Measurements from ENCODE around the gene KIF1A. TPM values are rescaled to one million over a fixed set of nuclear protein-coding genes. Genes with fewer than 3 reads are reported as not detected.

Gene KIF1A
- total and polyA plus RNA-seq, 7 experiments from 2014 or later: 0.24 TPM; not detected in 6

- DNase-seq: no peak
- H3K36me3 Mint-ChIP-seq: no peaks in the 10 kb centered on the region
- H3K27me3 Mint-ChIP-seq: peaks cover 0 to 5% (median 0%) of the 10 kb centered on the region in 5 donors
- Histone ChIP-seq H3K27me3 (ENCODE audit: control insufficient read depth in 2 of 2, insufficient read depth in 2 of 2, low read length in 2 of 2) (no peaks in the 10 kb centered on the region), H3K9me3 (ENCODE audit: control insufficient read depth in 2 of 3, low read length in 3 of 3) (no peaks in the 10 kb centered on the region), H3K4me1 (ENCODE audit: control insufficient read depth in 2 of 2, insufficient read depth in 2 of 2, low read length in 2 of 2) (no peaks in the 10 kb centered on the region), H3K36me3 (ENCODE audit: control insufficient read depth in 2 of 3, insufficient read depth in 3 of 3, low read length in 3 of 3) (no peaks in the 10 kb centered on the region), H3K4me3 (ENCODE audit: low read length) (no peak overlapping the region), H3K27ac (ENCODE audit: low read depth, low read length) (no peak overlapping the region)
- POLR2A ChIA-PET: no interaction called here
- no peak overlapping the region for H3K27ac Mint-ChIP-seq
- intact Hi-C loops (cut with micrococcal nuclease): no loop called here
- H3K4me3 Mint-ChIP-seq: no peak overlapping the region
- ATAC-seq: no peak
- CTCF ChIA-PET: no interaction called here
- no peaks in the 10 kb centered on the region for H3K4me1 Mint-ChIP-seq
- H3K9me3 Mint-ChIP-seq: no peaks in the 10 kb centered on the region
These were observed 94.3 kb downstream of the KIF1A start for GRCh38 chr2:240725671-240726070.

- CTCF ChIA-PET: no interaction called here
- intact Hi-C loops (cut with micrococcal nuclease): no loop called here
- H3K9me3 ChIP-seq (ENCODE audit: control insufficient read depth in 2 of 3, low read length in 3 of 3): no peaks in the 10 kb centered on the region
These were observed 94.8 kb downstream of the KIF1A start for GRCh38 chr2:240725266-240725665.

GRCh38 chr2:240724431-240724830 lies 95.6 kb downstream of the KIF1A start:
- no peak overlapping the region for H3K27ac ChIP-seq (ENCODE audit: low read depth, low read length)
- CTCF ChIA-PET: no interaction called here
- H3K4me3 ChIP-seq (ENCODE audit: low read length): no peak overlapping the region
- POLR2A ChIA-PET: no interaction called here
- Mint-ChIP-seq H3K36me3 (no peaks in the 10 kb centered on the region), H3K4me1 (no peaks in the 10 kb centered on the region), H3K9me3 (no peaks in the 10 kb centered on the region), H3K27me3 (peaks cover 0 to 5% (median 0%) of the 10 kb centered on the region in 5 donors), H3K4me3 (no peak overlapping the region), H3K27ac (peak overlapping the region in 1 of 9 donors; percentile 65)
- intact Hi-C loops (cut with micrococcal nuclease): no loop called here
- DNase-seq (no peak), ATAC-seq (no peak)
- no peaks in the 10 kb centered on the region for H3K27me3 ChIP-seq (ENCODE audit: control insufficient read depth in 2 of 2, insufficient read depth in 2 of 2, low read length in 2 of 2)
- no peaks in the 10 kb centered on the region for H3K36me3 ChIP-seq (ENCODE audit: control insufficient read depth in 2 of 3, insufficient read depth in 3 of 3, low read length in 3 of 3)
- H3K9me3 ChIP-seq (ENCODE audit: control insufficient read depth in 2 of 3, low read length in 3 of 3): no peaks in the 10 kb centered on the region
- no peaks in the 10 kb centered on the region for H3K4me1 ChIP-seq (ENCODE audit: control insufficient read depth in 2 of 2, insufficient read depth in 2 of 2, low read length in 2 of 2)

More at GRCh38 chr2:240725266-240725665, 94.8 kb downstream of the KIF1A start:
- no peaks in the 10 kb centered on the region for H3K27me3 ChIP-seq (ENCODE audit: control insufficient read depth in 2 of 2, insufficient read depth in 2 of 2, low read length in 2 of 2)
- POLR2A ChIA-PET: no interaction called here
- H3K36me3 Mint-ChIP-seq: no peaks in the 10 kb centered on the region
- no peaks in the 10 kb centered on the region for H3K36me3 ChIP-seq (ENCODE audit: control insufficient read depth in 2 of 3, insufficient read depth in 3 of 3, low read length in 3 of 3)
- no peaks in the 10 kb centered on the region for H3K4me1 ChIP-seq (ENCODE audit: control insufficient read depth in 2 of 2, insufficient read depth in 2 of 2, low read length in 2 of 2)
- no peak for ATAC-seq
- no peaks in the 10 kb centered on the region for H3K9me3 Mint-ChIP-seq
- no peak for DNase-seq
- H3K27ac Mint-ChIP-seq: no peak overlapping the region
- H3K4me3 Mint-ChIP-seq: no peak overlapping the region
- H3K27ac ChIP-seq (ENCODE audit: low read depth, low read length): no peak overlapping the region
- H3K27me3 Mint-ChIP-seq: peaks cover 0 to 5% (median 0%) of the 10 kb centered on the region in 5 donors
- H3K4me3 ChIP-seq (ENCODE audit: low read length): no peak overlapping the region
- H3K4me1 Mint-ChIP-seq: no peaks in the 10 kb centered on the region

GRCh38 chr2:240723851-240724250 lies 96.2 kb downstream of the KIF1A start:
- CTCF ChIA-PET: no interaction called here
- no peak overlapping the region for H3K27ac ChIP-seq (ENCODE audit: low read depth, low read length)
- no peaks in the 10 kb centered on the region for H3K36me3 ChIP-seq (ENCODE audit: control insufficient read depth in 2 of 3, insufficient read depth in 3 of 3, low read length in 3 of 3)
- H3K27me3 Mint-ChIP-seq: no peaks in the 10 kb centered on the region
- intact Hi-C loops (cut with micrococcal nuclease): no loop called here
- no peak overlapping the region for H3K27ac Mint-ChIP-seq
- POLR2A ChIA-PET: no interaction called here
- H3K4me1 Mint-ChIP-seq: no peaks in the 10 kb centered on the region
- no peaks in the 10 kb centered on the region for H3K27me3 ChIP-seq (ENCODE audit: control insufficient read depth in 2 of 2, insufficient read depth in 2 of 2, low read length in 2 of 2)
- no peak overlapping the region for H3K4me3 ChIP-seq (ENCODE audit: low read length)
- DNase-seq: no peak
- no peak overlapping the region for H3K4me3 Mint-ChIP-seq
- no peaks in the 10 kb centered on the region for H3K9me3 Mint-ChIP-seq
- H3K4me1 ChIP-seq (ENCODE audit: control insufficient read depth in 2 of 2, insufficient read depth in 2 of 2, low read length in 2 of 2): no peaks in the 10 kb centered on the region
- H3K9me3 ChIP-seq (ENCODE audit: control insufficient read depth in 2 of 3, low read length in 3 of 3): no peaks in the 10 kb centered on the region
- ATAC-seq: no peak
- H3K36me3 Mint-ChIP-seq: no peaks in the 10 kb centered on the region

GRCh38 chr2:240722796-240723735 lies 97.0 kb downstream of the KIF1A start:
- H3K4me1 ChIP-seq (ENCODE audit: control insufficient read depth in 2 of 2, insufficient read depth in 2 of 2, low read length in 2 of 2): no peaks in the 10 kb centered on the region
- DNase-seq (no peak), ATAC-seq (no peak)
- no peaks in the 10 kb centered on the region for H3K9me3 Mint-ChIP-seq
- no peak overlapping the region for H3K27ac ChIP-seq (ENCODE audit: low read depth, low read length)
- intact Hi-C loops (cut with micrococcal nuclease): no loop called here
- H3K36me3 ChIP-seq (ENCODE audit: control insufficient read depth in 2 of 3, insufficient read depth in 3 of 3, low read length in 3 of 3): no peaks in the 10 kb centered on the region
- ChIA-PET CTCF (interaction anchor here (1.0 kb wide), 1 partner anchor 209 kb away, joined by 3 read pairs; no protein-coding TSS in a partner anchor), POLR2A (no interaction called here)
- H3K27me3 Mint-ChIP-seq: no peaks in the 10 kb centered on the region
- H3K27ac Mint-ChIP-seq: no peak overlapping the region
- H3K4me3 ChIP-seq (ENCODE audit: low read length): no peak overlapping the region
- no peaks in the 10 kb centered on the region for H3K9me3 ChIP-seq (ENCODE audit: control insufficient read depth in 2 of 3, low read length in 3 of 3)
- H3K4me3 Mint-ChIP-seq: no peak overlapping the region
- no peaks in the 10 kb centered on the region for H3K27me3 ChIP-seq (ENCODE audit: control insufficient read depth in 2 of 2, insufficient read depth in 2 of 2, low read length in 2 of 2)
- H3K4me1 Mint-ChIP-seq: no peaks in the 10 kb centered on the region
- H3K36me3 Mint-ChIP-seq: no peaks in the 10 kb centered on the region

GRCh38 chr2:240722376-240722775 lies 97.6 kb downstream of the KIF1A start:
- ChIA-PET CTCF (interaction anchor here (1.0 kb wide), 1 partner anchor 208 kb away, joined by 3 read pairs; no protein-coding TSS in a partner anchor), POLR2A (no interaction called here)
- Histone ChIP-seq H3K4me1 (ENCODE audit: control insufficient read depth in 2 of 2, insufficient read depth in 2 of 2, low read length in 2 of 2) (no peaks in the 10 kb centered on the region), H3K36me3 (ENCODE audit: control insufficient read depth in 2 of 3, insufficient read depth in 3 of 3, low read length in 3 of 3) (no peaks in the 10 kb centered on the region), H3K9me3 (ENCODE audit: control insufficient read depth in 2 of 3, low read length in 3 of 3) (no peaks in the 10 kb centered on the region), H3K4me3 (ENCODE audit: low read length) (no peak overlapping the region), H3K27ac (ENCODE audit: low read depth, low read length) (no peak overlapping the region), H3K27me3 (ENCODE audit: control insufficient read depth in 2 of 2, insufficient read depth in 2 of 2, low read length in 2 of 2) (no peaks in the 10 kb centered on the region)
- no peak overlapping the region for H3K4me3 Mint-ChIP-seq
- no peaks in the 10 kb centered on the region for H3K36me3 Mint-ChIP-seq
- ATAC-seq: no peak
- no peak overlapping the region for H3K27ac Mint-ChIP-seq
- H3K4me1 Mint-ChIP-seq: no peaks in the 10 kb centered on the region
- H3K27me3 Mint-ChIP-seq: no peaks in the 10 kb centered on the region
- intact Hi-C loops (cut with micrococcal nuclease): no loop called here
- no peaks in the 10 kb centered on the region for H3K9me3 Mint-ChIP-seq
- DNase-seq: no peak

- Histone ChIP-seq H3K4me3 (ENCODE audit: low read length) (no peak overlapping the region), H3K27me3 (ENCODE audit: control insufficient read depth in 2 of 2, insufficient read depth in 2 of 2, low read length in 2 of 2) (no peaks in the 10 kb centered on the region), H3K36me3 (ENCODE audit: control insufficient read depth in 2 of 3, insufficient read depth in 3 of 3, low read length in 3 of 3) (no peaks in the 10 kb centered on the region), H3K27ac (ENCODE audit: low read depth, low read length) (no peak overlapping the region), H3K9me3 (ENCODE audit: control insufficient read depth in 2 of 3, low read length in 3 of 3) (no peaks in the 10 kb centered on the region), H3K4me1 (ENCODE audit: control insufficient read depth in 2 of 2, insufficient read depth in 2 of 2, low read length in 2 of 2) (no peaks in the 10 kb centered on the region)
- ATAC-seq (no peak), DNase-seq (no peak)
- Mint-ChIP-seq H3K9me3 (no peaks in the 10 kb centered on the region), H3K27ac (no peak overlapping the region), H3K36me3 (no peaks in the 10 kb centered on the region), H3K27me3 (no peaks in the 10 kb centered on the region), H3K4me3 (no peak overlapping the region), H3K4me1 (no peaks in the 10 kb centered on the region)
- ChIA-PET CTCF (no interaction called here), POLR2A (no interaction called here)
- intact Hi-C loops (cut with micrococcal nuclease): no loop called here
These were observed 98.3 kb downstream of the KIF1A start for GRCh38 chr2:240721596-240722180.
